Stimulated activated CD8-positive, alpha-beta memory T cell treated with anti-CD3 and anti-CD28 coated beads, Interleukin-4, amount 100 ng/mL, for 48 hours (primary cell): Measurements from ENCODE around the gene QSOX1.
"Not testable (repeated sequence)": the region's sequence is repeated elsewhere in the genome, so short reads cannot be mapped to it uniquely, and the experiment has no call there.

Source experiments
- DNase-seq: peaks from one replicate; pipeline ENCODE4 v3.0.0-alpha.2; 2020

QSOX1 gene

GRCh38 chr1:180154325-180155181 is at the start of gene QSOX1:
QSOX1 (plus strand) TSS chr1:180154869; CDS start chr1:180154908, 39 bp downstream.
- DNase-seq, result peak; percentile 89

- DNase-seq, result no peak
Measured at GRCh38 chr1:180112091-180112490, 42.6 kb upstream of the QSOX1 start.

GRCh38 chr1:180112984-180113647 is 41.6 kb upstream of the QSOX1 start:
- DNase-seq, result no peak

GRCh38 chr1:180114396-180114945 is 40.2 kb upstream of the QSOX1 start:
- no peak for DNase-seq

GRCh38 chr1:180116964-180117763 is 37.5 kb upstream of the QSOX1 start:
- no peak for DNase-seq

GRCh38 chr1:180117764-180118116 is 36.9 kb upstream of the QSOX1 start:
- no peak for DNase-seq

- DNase-seq, result no peak
Measured at GRCh38 chr1:180119837-180120236, 34.8 kb upstream of the QSOX1 start.

GRCh38 chr1:180123463-180123936 is 31.2 kb upstream of the QSOX1 start:
- no peak for DNase-seq

GRCh38 chr1:180130651-180131050 is 24.0 kb upstream of the QSOX1 start:
- DNase-seq, result no peak

GRCh38 chr1:180131510-180131909 is 23.2 kb upstream of the QSOX1 start:
- DNase-seq, result peak; percentile 52

- no peak for DNase-seq
Measured at GRCh38 chr1:180133193-180133592, 21.5 kb upstream of the QSOX1 start.

- DNase-seq, result not testable (repeated sequence)
Measured at GRCh38 chr1:180133688-180134087, 21.0 kb upstream of the QSOX1 start.

GRCh38 chr1:180135535-180135934 is 19.1 kb upstream of the QSOX1 start:
- DNase-seq, result no peak

- no peak for DNase-seq
Measured at GRCh38 chr1:180136331-180136967, 18.2 kb upstream of the QSOX1 start.

- no peak for DNase-seq
Measured at GRCh38 chr1:180136968-180137356, 17.7 kb upstream of the QSOX1 start.

- DNase-seq, result no peak
Measured at GRCh38 chr1:180137776-180138175, 16.9 kb upstream of the QSOX1 start.

- no peak for DNase-seq
Measured at GRCh38 chr1:180141381-180141934, 13.2 kb upstream of the QSOX1 start.

GRCh38 chr1:180143359-180143758 is 11.3 kb upstream of the QSOX1 start:
- DNase-seq, result no peak

GRCh38 chr1:180144659-180145357 is 9.9 kb upstream of the QSOX1 start:
- DNase-seq, result no peak

- DNase-seq, result no peak
Measured at GRCh38 chr1:180145446-180145845, 9.2 kb upstream of the QSOX1 start.

GRCh38 chr1:180150982-180151381 is 3.7 kb upstream of the QSOX1 start:
- no peak for DNase-seq

- DNase-seq, result no peak
Measured at GRCh38 chr1:180151508-180151907, 3.2 kb upstream of the QSOX1 start.
